Measurements from ENCODE around the gene USP43.

- TF ChIP-seq CTCF (IDR thresholded peaks at IDR 0.05; ENCODE audit: low read depth, low read length, poor library complexity, severe bottlenecking), result no peak
- no peak for TF ChIP-seq EZH2phosphoT487 (IDR thresholded peaks at IDR 0.05; ENCODE audit: borderline replicate concordance, low read length)
Observed at GRCh38 chr17:9615486-9615885, 29.8 kb upstream of the USP43 start.
